G401 (cell line): ENCODE measurements around the gene UHMK1. TPM values are rescaled to one million over a fixed set of nuclear protein-coding genes. Genes with fewer than 3 reads are reported as not detected.
"Not testable (repeated sequence)": the region's sequence is repeated elsewhere in the genome, so short reads cannot be mapped to it uniquely, and the experiment has no call there.

Experiments used
- DNase-seq: peaks from one replicate; pipeline ENCODE4 v3.0.0-alpha.2; 2015; ENCODE audit warnings: low spot score
- in situ Hi-C: cut with HindIII; loops from 2 replicates; pipeline ENCODE4 v1.10.0; 2016; ENCODE audit warnings: low sequenced_read_pairs, mixed read lengths
- total RNA-seq: library from RNA; depleted of rRNA; stranded (reverse); fragments of >200 nt; shearing (Covaris generic); gene quantifications from 2 replicates; pipeline ENCODE4 v1.2.3, GENCODE V29; 2014; rRNA removed

UHMK1 gene
- total RNA-seq, 1 experiment from 2014 or later: 16.3 TPM

DNA sequence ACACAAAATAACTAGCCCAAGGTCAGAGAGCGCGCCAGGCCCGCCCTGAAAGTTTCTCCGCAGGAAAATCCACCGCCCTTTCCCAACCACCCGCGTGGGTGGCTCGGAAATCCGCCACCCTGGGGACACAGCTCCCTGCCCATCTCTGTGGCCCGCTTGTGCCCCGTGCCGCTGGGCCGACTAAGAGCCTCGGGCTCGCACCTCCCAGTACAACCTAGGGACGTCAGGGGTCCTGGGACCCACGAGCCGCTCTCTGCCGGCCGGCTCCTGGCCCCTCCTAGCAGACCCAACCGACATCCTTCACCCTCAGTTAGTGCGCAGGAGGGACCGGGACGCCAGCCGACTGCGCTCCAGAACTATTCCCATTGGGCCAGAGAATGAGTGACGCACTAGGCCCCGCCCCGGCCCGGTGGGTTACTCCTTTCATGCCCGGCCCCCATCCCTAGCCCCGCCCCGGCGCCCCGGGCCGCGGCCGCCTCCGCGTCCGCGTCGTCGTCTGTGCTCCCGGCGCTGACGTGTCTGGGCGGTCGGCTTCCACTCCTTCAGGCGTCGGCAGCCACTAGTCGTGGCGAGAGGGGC is 63.5 kb downstream of the UHMK1 start:
- in situ Hi-C loops: no loop called here
- DNase-seq: peak; percentile 98

DNA sequence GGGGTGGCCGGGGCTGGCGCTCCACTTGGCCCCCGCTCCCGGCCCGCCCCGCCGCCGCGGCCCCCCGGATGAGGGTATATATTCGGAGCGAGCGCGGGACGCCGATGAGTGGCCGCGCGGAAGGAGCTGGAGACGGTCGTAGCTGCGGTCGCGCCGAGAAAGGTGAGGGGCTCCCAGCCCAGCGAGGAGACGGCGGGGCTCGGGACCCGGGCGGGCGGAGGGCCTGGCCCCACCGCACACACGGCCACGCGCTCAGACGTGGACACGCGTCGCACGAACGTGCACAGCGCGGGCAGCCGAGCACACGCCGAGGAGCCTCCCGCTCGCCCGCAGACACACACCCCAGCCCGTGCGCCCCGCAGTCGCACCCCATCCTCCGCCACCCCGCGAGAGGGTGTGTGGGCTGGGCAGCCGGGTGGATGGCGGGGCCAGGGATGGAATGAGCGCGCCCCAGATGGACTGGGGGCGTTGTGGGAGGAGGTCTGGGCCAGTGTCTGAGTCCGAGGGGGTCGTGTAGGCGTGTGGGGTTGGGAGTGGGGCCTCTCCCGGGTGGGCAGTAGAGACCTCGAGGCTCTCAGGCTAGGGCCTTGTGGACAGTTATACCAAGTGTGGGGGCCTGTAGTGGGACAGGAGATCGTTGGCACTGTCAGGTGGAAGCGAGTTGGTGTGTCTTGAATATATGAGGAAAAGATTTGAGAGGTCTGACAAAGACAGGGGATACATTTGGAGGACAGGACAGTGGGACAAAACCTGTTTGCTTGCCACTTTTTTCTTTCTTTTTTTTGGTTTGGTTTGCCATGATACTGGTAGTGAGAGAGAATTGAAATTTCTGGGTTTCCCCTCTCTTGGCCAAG is 64.2 kb downstream of the UHMK1 start, which contains the start of gene UAP1:
Gene UAP1, plus strand, starts transcription at position 107 of the 854 bp plus-strand sequence. CDS start 4,347 bp downstream, outside the sequence.
- DNase-seq: peak; percentile 44
- in situ Hi-C loops: no loop called here

DNA sequence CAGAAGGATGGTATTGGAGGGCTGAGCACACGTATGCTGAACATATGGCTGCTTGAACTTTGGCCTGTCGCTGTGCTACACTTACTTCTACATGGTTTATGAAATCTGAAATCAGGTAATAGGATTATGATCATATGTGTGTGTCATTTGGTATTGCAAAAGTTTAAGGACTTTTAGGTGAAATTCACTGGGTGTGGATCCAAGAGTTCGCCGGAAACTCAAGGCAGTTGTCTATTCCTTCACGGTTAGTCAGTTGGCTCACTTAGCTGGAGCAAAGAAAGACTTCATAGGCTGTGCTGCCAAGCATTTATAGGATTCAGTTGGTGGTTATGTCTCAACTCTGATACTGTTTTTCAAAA is 64.8 kb downstream of the UHMK1 start:
- peak; percentile 42 for DNase-seq
- in situ Hi-C loops: no loop called here

DNA sequence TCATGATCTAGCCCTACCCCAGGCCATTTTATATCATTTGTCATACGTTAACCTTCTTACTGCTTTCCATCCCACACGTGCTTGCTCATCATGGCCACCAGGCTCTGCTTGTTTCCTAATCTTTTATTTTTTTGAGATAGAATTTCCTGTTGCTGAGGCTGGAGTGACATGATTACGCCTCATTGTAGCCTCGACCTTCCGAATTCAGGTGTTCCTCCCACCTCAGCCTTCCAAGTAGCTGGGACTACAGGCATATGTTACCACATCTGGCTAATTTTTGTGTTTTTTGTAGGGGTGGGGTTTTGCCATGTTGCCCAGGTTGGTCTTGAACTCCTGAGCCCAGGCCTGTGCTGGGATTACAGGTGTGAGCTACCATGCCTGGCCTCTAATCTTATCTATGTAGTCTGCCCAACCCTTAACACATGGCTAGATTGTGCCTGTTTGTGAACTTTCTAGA is 67.2 kb downstream of the UHMK1 start:
- DNase-seq: no peak
- in situ Hi-C loops: no loop called here

DNA sequence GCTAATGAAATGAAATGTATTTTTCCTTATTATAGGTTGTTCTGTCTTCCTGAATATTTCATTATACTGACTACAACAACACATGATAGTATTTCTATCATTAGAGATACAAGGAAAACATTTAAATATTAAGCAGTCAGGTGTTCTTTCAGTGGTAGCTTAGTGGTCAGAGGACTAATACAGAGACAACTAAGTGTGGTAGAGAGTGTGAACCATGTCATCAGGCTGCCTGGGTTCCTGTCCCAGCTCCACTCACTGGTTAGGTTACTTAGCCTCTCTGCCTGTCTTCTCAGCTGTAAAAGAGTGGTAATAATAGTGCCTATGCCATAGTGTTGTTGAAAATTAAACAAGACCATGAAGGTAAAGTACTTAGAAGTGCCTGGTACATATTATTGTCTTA is 67.8 kb downstream of the UHMK1 start:
- no peak for DNase-seq
- in situ Hi-C loops: no loop called here

DNA sequence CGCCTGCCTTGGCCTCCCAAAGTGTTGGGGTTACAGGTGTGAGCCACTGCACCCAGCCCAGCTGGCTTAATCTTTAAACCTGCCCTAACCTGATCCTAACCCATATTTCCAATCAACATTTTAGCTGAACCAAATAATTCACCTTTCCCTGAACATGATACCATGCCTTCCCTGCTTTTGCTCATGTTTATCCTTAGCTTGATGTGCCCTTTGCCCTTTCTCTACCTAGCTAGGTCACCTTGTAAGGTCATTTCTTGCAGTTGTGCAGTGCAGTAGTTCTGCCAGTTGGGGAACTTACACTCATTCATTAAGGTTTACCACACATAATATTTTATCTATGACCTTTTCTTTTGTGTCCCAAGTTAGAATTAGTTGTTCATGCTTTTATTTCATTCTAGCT is 69.3 kb downstream of the UHMK1 start:
- in situ Hi-C loops: no loop called here
- no peak for DNase-seq

DNA sequence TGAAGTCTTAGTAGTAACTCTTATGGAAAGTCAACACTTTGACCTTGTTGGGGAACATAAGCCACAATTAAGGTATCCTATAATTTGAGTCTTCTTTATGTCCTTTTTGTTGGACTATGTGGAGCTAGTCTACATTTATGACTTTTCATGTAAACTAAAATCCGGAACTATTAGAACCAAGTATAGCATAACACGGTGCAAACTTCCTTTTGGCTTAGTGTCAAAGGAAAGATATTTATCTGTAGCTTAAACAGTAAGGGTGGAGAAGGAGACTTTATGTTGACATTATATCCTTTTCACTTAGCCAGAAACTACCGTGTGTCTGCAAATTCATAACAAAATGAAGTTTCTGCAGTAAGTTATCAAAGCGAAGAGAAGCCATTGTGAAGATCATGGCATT is 71.2 kb downstream of the UHMK1 start:
- DNase-seq: no peak
- in situ Hi-C loops: no loop called here

DNA sequence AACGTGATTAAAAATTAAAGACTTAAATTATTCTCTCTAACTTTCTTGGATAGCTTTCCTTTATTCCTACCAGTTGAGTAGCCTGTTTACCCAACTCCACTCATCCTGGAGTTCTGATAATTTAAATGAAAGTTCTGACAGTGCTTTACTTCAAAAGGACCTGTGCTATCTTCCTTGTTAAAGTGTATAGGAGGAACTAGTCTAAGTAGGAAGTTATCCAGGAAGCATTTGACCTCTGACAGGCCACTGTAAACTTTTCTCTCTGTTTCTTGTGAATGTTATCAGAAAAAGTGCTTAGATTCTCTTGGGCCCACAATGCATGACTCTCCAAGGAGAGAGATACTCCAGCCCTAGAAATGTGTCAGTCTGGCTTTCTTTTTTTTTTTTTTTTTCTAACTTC is 73.1 kb downstream of the UHMK1 start:
- in situ Hi-C loops: no loop called here
- DNase-seq: no peak

DNA sequence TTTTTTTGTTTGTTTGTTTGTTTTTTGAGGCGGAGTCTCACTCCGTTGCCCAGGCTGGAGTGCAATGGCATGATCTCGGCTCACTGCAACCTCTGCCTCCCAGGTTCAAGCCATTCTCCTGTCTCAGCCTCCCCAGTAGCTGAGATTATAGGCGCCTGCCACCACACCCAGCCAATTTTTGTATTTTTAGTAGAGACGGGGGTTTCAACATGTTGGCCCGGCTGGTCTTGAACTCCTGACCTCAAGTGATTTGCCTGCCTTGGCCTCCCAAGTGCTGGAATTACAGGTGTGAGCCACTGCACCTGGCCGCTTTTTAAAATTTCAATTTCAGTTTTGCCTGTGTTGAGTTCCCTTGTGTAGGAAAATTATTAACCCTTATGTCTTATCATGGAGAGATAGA is 73.5 kb downstream of the UHMK1 start:
- DNase-seq, in situ Hi-C loops: not testable (repeated sequence)

DNA sequence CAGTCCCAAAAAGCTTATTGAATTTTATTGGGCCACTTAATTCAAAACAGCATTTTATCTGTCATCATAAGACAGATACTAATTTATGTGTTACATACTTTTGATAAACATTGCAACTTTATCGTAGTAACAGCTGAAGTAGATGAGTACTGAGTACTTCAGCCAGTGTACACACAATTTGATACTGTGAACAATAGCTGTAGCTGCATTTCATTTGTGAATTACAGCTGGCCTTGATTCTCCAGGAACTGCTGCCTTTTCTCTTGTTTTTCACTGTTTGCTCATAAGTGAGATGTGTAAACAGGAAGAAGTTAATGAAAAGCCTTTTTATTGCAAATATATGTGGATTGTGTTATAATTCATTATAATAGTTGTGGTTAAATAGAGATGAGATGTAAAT is 74.1 kb downstream of the UHMK1 start:
- in situ Hi-C loops: no loop called here

DNA sequence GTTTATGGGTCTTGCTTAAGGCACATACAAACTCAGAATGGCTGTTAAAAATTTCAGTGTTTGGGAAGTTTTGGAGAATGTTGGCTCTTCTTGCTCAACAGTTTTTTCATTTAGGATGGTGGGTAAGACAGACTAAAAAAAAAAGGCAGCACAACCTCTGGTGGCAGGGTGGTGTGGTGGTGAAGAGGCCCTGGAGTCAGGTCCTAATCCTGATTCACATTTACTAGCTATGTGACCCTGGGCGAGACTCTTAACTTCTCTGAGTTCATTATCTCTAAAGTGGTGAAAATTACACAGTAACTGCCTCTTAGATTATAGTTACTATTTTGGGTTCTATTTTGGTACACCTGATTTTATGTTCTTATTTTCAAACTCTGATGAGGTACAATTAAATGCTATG is 75.5 kb downstream of the UHMK1 start:
- in situ Hi-C loops: no loop called here
- DNase-seq: no peak

More for the DNA sequence above, 74.1 kb downstream of the UHMK1 start:
- DNase-seq: no peak

DNA sequence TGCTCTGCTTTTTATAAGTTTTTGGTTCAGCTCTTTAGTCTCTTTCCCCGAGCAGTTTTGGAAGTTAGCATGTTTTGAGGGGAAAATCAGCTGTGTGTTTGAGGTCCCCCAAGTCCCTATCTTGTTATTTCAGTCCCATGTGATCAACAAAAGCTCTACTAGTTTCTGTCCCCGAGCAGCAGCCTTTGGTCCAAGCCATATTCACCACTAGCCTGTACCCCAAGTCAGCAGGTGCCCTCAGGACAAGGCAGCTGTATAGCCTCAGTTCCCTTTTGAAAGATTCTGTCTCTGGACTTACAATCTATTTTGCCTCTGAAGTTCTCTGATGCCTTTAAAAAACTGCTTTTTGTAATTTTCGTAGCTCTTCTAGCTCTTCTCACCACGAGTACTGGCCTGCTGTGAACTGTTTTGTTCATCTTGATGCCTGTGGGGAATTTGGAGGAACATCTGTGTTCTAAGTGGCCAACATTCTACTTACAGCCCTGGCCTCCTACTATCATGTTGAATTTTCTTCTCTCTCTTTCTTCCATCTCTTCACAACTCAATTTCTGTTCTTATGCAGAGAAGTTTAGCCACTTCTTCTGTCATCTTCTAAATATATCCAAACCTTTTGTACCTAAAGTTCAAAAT is 80.6 kb downstream of the UHMK1 start:
- DNase-seq: no peak
- in situ Hi-C loops: no loop called here

DNA sequence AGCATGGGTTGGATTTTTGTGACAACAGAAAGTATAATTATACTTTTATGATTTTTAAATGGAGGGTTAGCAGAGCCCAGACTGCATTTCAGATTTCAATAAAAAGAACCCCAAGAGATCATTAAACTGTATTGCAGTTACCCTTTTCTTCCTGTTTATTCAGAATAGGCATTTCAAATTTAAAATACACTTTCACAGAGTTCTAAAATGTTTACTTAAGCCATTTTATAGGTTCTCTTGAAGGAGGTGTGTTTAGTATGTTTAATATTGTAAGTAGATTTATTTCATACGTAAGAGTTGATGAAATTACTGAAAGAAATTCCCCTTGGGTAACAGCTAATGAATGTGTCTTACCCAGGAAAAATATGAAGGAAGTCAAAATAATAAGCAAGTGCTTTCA is 81.3 kb downstream of the UHMK1 start:
- no peak for DNase-seq
- in situ Hi-C loops: no loop called here

Other genes with a start within 250 kb of the UHMK1 start
- gene SPATA46, start 121.0 kb upstream of the UHMK1 start, total RNA-seq: not detected in 2 replicates
- gene C1orf226, start 116.1 kb upstream of the UHMK1 start, total RNA-seq: 2.4 TPM in 1 of 2 replicates, not detected in the other
- gene SH2D1B, start 85.7 kb upstream of the UHMK1 start, total RNA-seq: not detected in 2 replicates
- 49.3 and 69.4 TPM in 2 replicates for gene UAP1, start 63.9 kb downstream of the UHMK1 start, total RNA-seq
- 34.3 and 37.5 TPM in 2 replicates for gene DDR2, start 134.6 kb downstream of the UHMK1 start, total RNA-seq